HepG2 (cell line): ENCODE results near the gene THOP1. TPM values are rescaled to one million over a fixed set of nuclear protein-coding genes. Genes with fewer than 3 reads are reported as not detected.

Experiments
- ATAC-seq: fragments of 200-7000 bp; cut with Tn5 transposase; 3 replicates; pipeline ENCODE4 v1.9.1; 2020; ENCODE audit warnings: mild to moderate bottlenecking, moderate library complexity
- BruUV-seq: library from RNA; stranded (reverse); fragments of 400-500 nt; replicated peaks from 2 replicates; lab custom pipeline; 2021; lab: Mats Ljungman, UMichigan
- CTCF ChIA-PET: fragments of 300-600 bp; formaldehyde crosslinking; extraction: SDS; loops from one replicate; lab custom pipeline; 2021; ENCODE audit warnings: low total read pairs, inconsistent platforms, low intra/inter-chr PET ratio; lab: Yijun Ruan, JAX
- POLR2A ChIA-PET: fragments of 350-600 bp; sonication (Branson Sonifier 250); formaldehyde crosslinking; loops from one replicate; lab custom pipeline; 2020; ENCODE audit warnings: antibody characterized with exemption, inconsistent platforms; lab: Yijun Ruan, JAX
- DNase-seq: peaks from one replicate; pipeline ENCODE4 v3.0.0-alpha.2; 2015; ENCODE audit warnings: low spot score
- FAIRE-seq: peaks from 3 replicates; lab custom pipeline; 2011; peaks lifted over from hg19 to GRCh38; lab: Jason Lieb, UNC
- H2AFZ ChIP-seq: one replicate; pipeline ENCODE4 v1.6.1; 2011; ENCODE audit warnings: low read length, inconsistent platforms
- H3K27ac ChIP-seq: fragments of 300-600 bp; 3 replicates; pipeline ENCODE4 v1.8.0; 2011; ENCODE audit warnings: mixed run types, mild to moderate bottlenecking, mixed read lengths, low read length, inconsistent platforms; ENCODE audit not compliant: insufficient read depth; ENCODE audit errors: extremely low read length
- H3K27me3 ChIP-seq, 2 experiments: fragments of 200-600 bp in 1 of 2; 2 replicates in 1 of 2; 3 replicates in 1 of 2; pipeline versions ENCODE4 v1.6.0 to v1.8.0; 2011; ENCODE audit warnings: low read length in 2 of 2, mild to moderate bottlenecking in 2 of 2, moderate library complexity in 2 of 2, inconsistent platforms in 1 of 2; ENCODE audit not compliant: insufficient read depth in 2 of 2, control insufficient read depth in 1 of 2
- H3K36me3 ChIP-seq, 2 experiments: fragments of 200-600 bp in 1 of 2; replicated peaks in 1 of 2; 2 replicates in 1 of 2; 3 replicates in 1 of 2; pipeline versions ENCODE4 v1.5.1 to v1.8.0; 2011; ENCODE audit warnings: low read length in 2 of 2, inconsistent platforms in 1 of 2; ENCODE audit not compliant: insufficient read depth in 2 of 2, control insufficient read depth in 1 of 2
- H3K4me1 ChIP-seq: 2 replicates; pipeline ENCODE4 v1.5.1; 2012; ENCODE audit warnings: low read length, inconsistent platforms; ENCODE audit not compliant: insufficient read depth
- H3K4me2 ChIP-seq: 2 replicates; pipeline ENCODE4 v1.6.0; 2011; ENCODE audit warnings: low read depth, low read length, inconsistent platforms
- H3K4me3 ChIP-seq, 3 experiments: fragments of 200-600 bp in 1 of 3; sonication (generic), shearing (Covaris generic) in 1 of 3; replicated peaks in 1 of 3; 2 replicates each; pipeline ENCODE4 v1.5.1; 2011 to 2016; ENCODE audit warnings: low read length in 3 of 3, inconsistent platforms in 2 of 3, low read depth in 2 of 3, mild to moderate bottlenecking in 2 of 3, control low read depth in 1 of 3, mixed read lengths in 1 of 3; ENCODE audit not compliant: insufficient read depth in 1 of 3
- H3K79me2 ChIP-seq: one replicate; pipeline ENCODE4 v1.6.1; 2011; ENCODE audit warnings: low read length, inconsistent platforms; ENCODE audit not compliant: insufficient read depth
- H3K9ac ChIP-seq: 2 replicates; pipeline ENCODE4 v1.6.0; 2011; ENCODE audit warnings: mild to moderate bottlenecking, low read depth, low read length, inconsistent platforms; ENCODE audit not compliant: insufficient read depth
- H3K9me3 ChIP-seq: 2 replicates; pipeline ENCODE4 v1.5.1; 2012; ENCODE audit warnings: mild to moderate bottlenecking, low read length
- H4K20me1 ChIP-seq: 2 replicates; pipeline ENCODE4 v1.6.0; 2011; ENCODE audit warnings: inconsistent platforms, mild to moderate bottlenecking, low read length, moderate library complexity; ENCODE audit not compliant: insufficient read depth
- AGO1 ChIP-seq: fragments of 200-400 bp; formaldehyde crosslinking; IDR thresholded peaks from 2 replicates; pipeline ENCODE4 v1.6.1; 2017; ENCODE audit warnings: mild to moderate bottlenecking, low read depth, low read length, moderate library complexity; ENCODE audit not compliant: poor library complexity, severe bottlenecking
- AGO2 ChIP-seq: fragments of 200-400 bp; formaldehyde crosslinking; optimal IDR thresholded peaks from 2 replicates; pipeline ENCODE3; 2017; ENCODE audit warnings: mild to moderate bottlenecking, low read depth, low read length, moderate library complexity
- EED ChIP-seq: sonication (generic); formaldehyde crosslinking; IDR thresholded peaks from 2 replicates; pipeline ENCODE4 v1.5.0; 2020; ENCODE audit warnings: mild to moderate bottlenecking, missing genetic modification reagents
- RBFOX2 ChIP-seq: fragments of 200-400 bp; formaldehyde crosslinking; IDR thresholded peaks from 2 replicates; pipeline ENCODE4 v1.6.1; 2017; ENCODE audit warnings: low read depth, mild to moderate bottlenecking, low read length
- ZBTB39 ChIP-seq: sonication (generic); formaldehyde crosslinking; IDR thresholded peaks from 2 replicates; pipeline ENCODE4 v1.5.0; 2020; ENCODE audit warnings: missing genetic modification reagents
- ZNF326 ChIP-seq: sonication (generic); formaldehyde crosslinking; IDR thresholded peaks from 2 replicates; pipeline ENCODE4 v1.4.0; 2020; ENCODE audit warnings: missing genetic modification reagents, borderline replicate concordance
- ZNF598 ChIP-seq: sonication (generic); formaldehyde crosslinking; IDR thresholded peaks from 2 replicates; pipeline ENCODE4 v1.5.1; 2020; ENCODE audit warnings: mild to moderate bottlenecking, missing genetic modification reagents, borderline replicate concordance
- WGBS: methylation state at CpG from one replicate; pipeline ENCODE4 v1.1.6; 2017; ENCODE audit warnings: low lambda C conversion rate; 5-methylcytosine and 5-hydroxymethylcytosine counted together
- in situ Hi-C: cut with HindIII; loops from 2 replicates; pipeline ENCODE4 v1.10.0; 2017; ENCODE audit warnings: low pct_unique_long_range_greater_than_20kb; ENCODE audit not compliant: extremely low pct_ligation_motif_present
- intact Hi-C: fragments of 100-400 bp; cut with micrococcal nuclease; formaldehyde crosslinking; loops from one replicate; pipeline ENCODE4 v1.10.0; 2022; ENCODE audit not compliant: unreplicated experiment
- polyA plus RNA-seq, 8 experiments: library from polyadenylated mRNA; depleted of rRNA in 3 of 8; stranded (reverse) in 7 of 8; unstranded in 1 of 8; fragments of >200 nt; fragmentation: Illumina TruSeq in 4 of 8; extraction: Trizol in 4 of 8; gene quantifications; 2 replicates each; pipeline versions ENCODE4 v1.2.1 to v1.2.3, GENCODE V29; 2011 to 2016; ENCODE audit warnings: low read depth in 4 of 8, missing spikeins in 1 of 8, mixed read lengths in 1 of 8; ENCODE audit not compliant: insufficient read depth in 1 of 8
- total RNA-seq, 5 experiments: library from RNA; depleted of rRNA; stranded (reverse); fragments of >200 nt; fragmentation: Illumina TruSeq; extraction: Trizol; gene quantifications; 2 replicates each; pipeline ENCODE4 v1.2.3, GENCODE V29; 2016; ENCODE audit warnings: low read depth in 1 of 5

Gene THOP1
- total and polyA plus RNA-seq, 2 of the 13 experiments (the other 11 are each of a cell fraction or from before 2014, with no cell fraction given): 74.4 to 116 TPM

- TF ChIP-seq RBFOX2 (peak; percentile 34; the same call in 1 of the 2 replicates), ZBTB39 (CRISPR knock-in tag) (peak; percentile 53; the same call in 1 of the 2 replicates), EED (0 out of 2 replicates have a peak, but pooled peaks have one; percentile 20), ZNF326 (CRISPR knock-in tag) (no peak), AGO2 (peak; percentile 14), ZNF598 (CRISPR knock-in tag) (0 out of 2 replicates have a peak, but pooled peaks have one; percentile 14), AGO1 (no peak)
- DNase-seq (no peak), ATAC-seq (no peak), FAIRE-seq (no peak)
- no peaks in the 10 kb centered on the region for H3K27me3 ChIP-seq
- BruUV-seq: no TSS peak
- H3K9me3 ChIP-seq: no peaks in the 10 kb centered on the region
- no peaks in the 10 kb centered on the region for H4K20me1 ChIP-seq
- 95% methylated on average over 21 of the region's 58 CpGs for WGBS
- CTCF ChIA-PET: no interaction called here
- in situ Hi-C loops (loop anchor here (10.0 kb wide), 1 partner anchor 64 kb away; no protein-coding TSS in a partner anchor), intact Hi-C loops (no loop called here)
- peak overlapping the region; percentile 54 for H3K9ac ChIP-seq
- POLR2A ChIA-PET: interaction anchor here (0.9 to 2.5 kb wide), 8 partner anchors 9 to 56 kb away, joined by 3 to 18 read pairs (median 6); partner anchors contain the start of genes SGTA, THOP1, ZNF554 and ZNF555
- peak overlapping the region; percentile 30; the same call in 1 of the 2 replicates for H3K4me2 ChIP-seq
- H3K4me3 ChIP-seq: no peak overlapping the region
- no peak overlapping the region for H2AFZ ChIP-seq
- peaks cover 18% of the 10 kb centered on the region for H3K4me1 ChIP-seq
- peaks cover 15 to 44% of the 10 kb centered on the region in 2 experiments; a peak in 4 of 5 replicates for H3K36me3 ChIP-seq
- H3K27ac ChIP-seq: peak overlapping the region; percentile 66
- no peaks in the 10 kb centered on the region for H3K79me2 ChIP-seq
Measured at GRCh38 chr19:2810141-2811091, 25.1 kb downstream of the THOP1 start.
